Neural cell (in vitro differentiated cells): Measurements from ENCODE around the gene DHRS3.

Experiments
- CTCF ChIP-seq: fragments of 450-650 bp; IDR thresholded peaks from 2 replicates; pipeline ENCODE4 v1.5.1; 2014; ENCODE audit warnings: antibody characterized with exemption, mild to moderate bottlenecking, moderate library complexity; ENCODE audit not compliant: poor library complexity, severe bottlenecking
- EP300 ChIP-seq: fragments of 450-650 bp; conservative IDR thresholded peaks from 2 replicates; pipeline ENCODE4 v1.6.1; 2014; ENCODE audit warnings: antibody characterized with exemption, mild to moderate bottlenecking, moderate library complexity; ENCODE audit not compliant: poor library complexity, severe bottlenecking
- EZH2 ChIP-seq: fragments of 200-600, 300-800 bp; shearing (Covaris generic), sonication (generic); IDR thresholded peaks from 2 replicates; pipeline ENCODE4 v1.6.1; 2014; ENCODE audit warnings: antibody characterized with exemption, low read length, borderline replicate concordance, mild to moderate bottlenecking; ENCODE audit not compliant: insufficient read depth, poor library complexity, severe bottlenecking
- RAD21 ChIP-seq: fragments of 450-650 bp; conservative IDR thresholded peaks from 2 replicates; pipeline ENCODE4 v1.6.1; 2014; ENCODE audit warnings: antibody characterized with exemption, mild to moderate bottlenecking, moderate library complexity
- SMC3 ChIP-seq: fragments of 450-650 bp; conservative IDR thresholded peaks from 2 replicates; pipeline ENCODE4 v1.6.1; 2014; ENCODE audit warnings: antibody characterized with exemption, mild to moderate bottlenecking, moderate library complexity; ENCODE audit not compliant: poor library complexity

DNA sequence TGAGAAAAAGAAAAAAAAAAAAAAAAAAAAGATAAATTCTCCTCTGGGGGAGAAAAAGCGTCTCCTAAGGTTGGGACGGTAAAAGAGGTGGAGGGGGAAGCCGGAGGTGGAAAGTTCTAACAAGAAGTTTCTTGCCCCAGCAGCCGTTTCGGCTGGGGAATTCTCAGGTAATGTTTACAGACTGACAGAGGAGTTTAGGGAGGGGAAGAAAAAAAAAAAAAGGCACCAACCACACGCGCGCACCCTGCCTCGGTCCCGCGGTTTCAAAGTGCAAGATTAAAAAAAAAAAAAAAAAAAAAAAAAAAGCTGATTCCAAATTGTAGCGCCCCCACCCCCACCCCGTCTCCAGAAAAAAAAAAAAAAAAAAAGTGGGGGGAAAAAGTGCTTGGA is 504 bp downstream of the DHRS3 start:
- TF ChIP-seq EZH2: no peak
- no peak for TF ChIP-seq CTCF
- no peak for TF ChIP-seq EP300
- no peak for TF ChIP-seq SMC3
- no peak for TF ChIP-seq RAD21
